A549 (cell line): ENCODE data around the gene SPPL2B. TPM values are rescaled to one million over a fixed set of nuclear protein-coding genes. Genes with fewer than 3 reads are reported as not detected.
A peak's percentile ranks its signal among the peaks of the same experiment; 100 is the strongest.

Experiments
- ATAC-seq, 2 experiments: fragments of 200-7000 bp in 1 of 2; fragments of >200 bp in 1 of 2; cut with Nextera tagmentation in 1 of 2; cut with Tn5 transposase in 1 of 2; 3 replicates each; pipeline versions ENCODE4 v1.8.0 to v1.9.1; 2018 to 2020; ENCODE audit warnings: mild to moderate bottlenecking in 1 of 2, moderate library complexity in 1 of 2
- CTCF ChIA-PET: fragments of 300-600 bp; sonication (Branson Sonifier 250); formaldehyde crosslinking; extraction: SDS; loops from one replicate; lab custom pipeline; 2021; ENCODE audit warnings: antibody characterized with exemption, inconsistent platforms; lab: Yijun Ruan, JAX
- POLR2A ChIA-PET: fragments of 350-600 bp; formaldehyde crosslinking; extraction: SDS; loops from one replicate; lab custom pipeline; 2021; ENCODE audit warnings: antibody characterized with exemption, inconsistent platforms; lab: Yijun Ruan, JAX
- DNase-seq, 2 experiments: peaks; one replicate each; pipeline versions ENCODE4 v3.0.0 to v3.0.0-alpha.2; 2011 to 2016; ENCODE audit warnings: low read depth in 1 of 2, low spot score in 1 of 2
- FAIRE-seq: peaks from 2 replicates; lab custom pipeline; 2011; peaks lifted over from hg19 to GRCh38; lab: Jason Lieb, UNC
- H3K27ac ChIP-seq, 2 experiments: fragments of >200 bp; sonication (Bioruptor Twin); formaldehyde crosslinking; 3 replicates each; pipeline ENCODE4 v1.5.1; 2016 to 2017
- H3K4me1 ChIP-seq: fragments of >200 bp; sonication (Bioruptor Twin); formaldehyde crosslinking; 3 replicates; pipeline ENCODE4 v1.6.1; 2016
- H3K4me2 ChIP-seq: fragments of >200 bp; sonication (Bioruptor Twin); formaldehyde crosslinking; 3 replicates; pipeline ENCODE4 v1.6.1; 2016
- H3K4me3 ChIP-seq: fragments of >200 bp; sonication (Bioruptor Twin); formaldehyde crosslinking; 3 replicates; pipeline ENCODE4 v1.5.1; 2016
- H3K9me3 ChIP-seq: fragments of >200 bp; sonication (Bioruptor Twin); formaldehyde crosslinking; 3 replicates; pipeline ENCODE4 v1.6.1; 2016
- ATOH8 ChIP-seq: fragments of 250-450 bp; sonication (Bioruptor Pico); IDR thresholded peaks from 2 replicates; pipeline ENCODE4 v1.5.0; 2020; ENCODE audit warnings: low read depth, mild to moderate bottlenecking, moderate library complexity
- BCL3 ChIP-seq: fragments of >200 bp; sonication (Bioruptor Twin); formaldehyde crosslinking; IDR thresholded peaks from 3 replicates; pipeline ENCODE4 v1.6.1; 2016
- BHLHE40 ChIP-seq: IDR thresholded peaks from 2 replicates; pipeline ENCODE4 v1.6.1; 2012; ENCODE audit warnings: low read depth, low read length, inconsistent platforms
- CBX2 ChIP-seq: fragments of 200-600 bp; sonication (generic); IDR thresholded peaks from 2 replicates; pipeline ENCODE4 v1.6.1; 2016; ENCODE audit warnings: low read depth, mild to moderate bottlenecking, borderline replicate concordance
- CEBPB ChIP-seq, 2 experiments: fragments of >200 bp in 1 of 2; sonication (Bioruptor Twin) in 1 of 2; formaldehyde crosslinking in 1 of 2; IDR thresholded peaks; 2 replicates each; pipeline ENCODE4 v1.6.1; 2012 to 2016
- CTCF ChIP-seq: fragments of >200 bp; sonication (Bioruptor Twin); formaldehyde crosslinking; IDR thresholded peaks from 3 replicates; pipeline ENCODE4 v1.5.1; 2016
- EHF ChIP-seq: fragments of 250-450 bp; sonication (Bioruptor Pico); IDR thresholded peaks from 2 replicates; pipeline ENCODE4 v1.5.0; 2020; ENCODE audit warnings: mild to moderate bottlenecking
- ELK1 ChIP-seq: fragments of 150-350 bp; IDR thresholded peaks from 2 replicates; pipeline ENCODE4 v1.6.1; 2014; ENCODE audit warnings: low read depth, mild to moderate bottlenecking, low read length
- FOSL2 ChIP-seq, 2 experiments: fragments of 450-650 bp in 1 of 2; fragments of >200 bp in 1 of 2; sonication (Bioruptor Twin) in 1 of 2; formaldehyde crosslinking; IDR thresholded peaks; 2 replicates each; pipeline versions ENCODE4 v1.5.0 to v1.6.1; 2016 to 2020; ENCODE audit warnings: mild to moderate bottlenecking in 1 of 2, moderate library complexity in 1 of 2
- FOXS1 ChIP-seq: fragments of 250-450 bp; sonication (Bioruptor Pico); IDR thresholded peaks from 2 replicates; pipeline ENCODE4 v1.5.0; 2020; ENCODE audit warnings: mild to moderate bottlenecking, moderate library complexity
- HES2 ChIP-seq: fragments of >200 bp; sonication (Bioruptor Twin); formaldehyde crosslinking; IDR thresholded peaks from 2 replicates; pipeline ENCODE4 v1.6.1; 2016
- HOXA7 ChIP-seq: fragments of 250-450 bp; sonication (Bioruptor Pico); IDR thresholded peaks from 2 replicates; pipeline ENCODE4 v1.5.0; 2020; ENCODE audit warnings: mild to moderate bottlenecking, moderate library complexity
- HOXB5 ChIP-seq: fragments of 250-450 bp; sonication (Bioruptor Pico); IDR thresholded peaks from 2 replicates; pipeline ENCODE4 v1.5.0; 2020; ENCODE audit warnings: mild to moderate bottlenecking, moderate library complexity
- KDM5A ChIP-seq: fragments of 200-600 bp; sonication (generic); IDR thresholded peaks from 2 replicates; pipeline ENCODE4 v1.6.1; 2016; ENCODE audit warnings: antibody characterized with exemption, mild to moderate bottlenecking
- MAFK ChIP-seq: fragments of 450-650 bp; IDR thresholded peaks from 2 replicates; pipeline ENCODE4 v1.6.1; 2014; ENCODE audit not compliant: partially characterized antibody
- MAX ChIP-seq: IDR thresholded peaks from 2 replicates; pipeline ENCODE4 v1.6.1; 2012
- PBX3 ChIP-seq: IDR thresholded peaks from 2 replicates; pipeline ENCODE4 v1.6.1; 2012
- POLR2A ChIP-seq: IDR thresholded peaks from 2 replicates; pipeline ENCODE4 v1.6.1; 2012; ENCODE audit warnings: mild to moderate bottlenecking, low read length
- REST ChIP-seq: fragments of 200-600 bp; sonication (generic); IDR thresholded peaks from 2 replicates; pipeline ENCODE4 v1.6.1; 2016; ENCODE audit warnings: antibody characterized with exemption, mild to moderate bottlenecking, moderate library complexity
- RFX5 ChIP-seq: fragments of 450-650 bp; IDR thresholded peaks from 2 replicates; pipeline ENCODE4 v1.7.1; 2014; ENCODE audit warnings: antibody characterized with exemption, mild to moderate bottlenecking, moderate library complexity
- RNF2 ChIP-seq: fragments of 200-600 bp; sonication (generic); IDR thresholded peaks from 2 replicates; pipeline ENCODE4 v1.6.1; 2016; ENCODE audit warnings: low read depth, mild to moderate bottlenecking, antibody characterized with exemption, moderate library complexity, borderline replicate concordance
- TP53 ChIP-seq: fragments of 250-450 bp; sonication (Bioruptor Pico); IDR thresholded peaks from 2 replicates; pipeline ENCODE4 v1.5.0; 2021; ENCODE audit warnings: mild to moderate bottlenecking, moderate library complexity
- ZNF302 ChIP-seq: fragments of 250-450 bp; sonication (Bioruptor Pico); IDR thresholded peaks from 2 replicates; pipeline ENCODE4 v1.9.0; 2021; ENCODE audit warnings: inconsistent platforms, mild to moderate bottlenecking, moderate library complexity
- ZSCAN20 ChIP-seq: fragments of 250-450 bp; sonication (Bioruptor Pico); IDR thresholded peaks from 2 replicates; pipeline ENCODE4 v1.8.0; 2022; ENCODE audit warnings: mild to moderate bottlenecking, moderate library complexity
- WGBS: methylation state at CpG from one replicate; pipeline ENCODE4 v1.1.6; 2017; ENCODE audit errors: missing lambda C conversion rate; 5-methylcytosine and 5-hydroxymethylcytosine counted together
- polyA plus RNA-seq, 4 experiments: library from polyadenylated mRNA; depleted of rRNA in 3 of 4; stranded (reverse); fragments of >200 nt; fragmentation: RNase III in 1 of 4; extraction: RNeasy Plus Mini Kit Qiagen cat#74134 plus additional on column Dnase treatment in 1 of 4; gene quantifications; 2 replicates in 3 of 4; 3 replicates in 1 of 4; pipeline ENCODE4 v1.2.3, GENCODE V29; 2011 to 2017

The SPPL2B gene
- polyA plus RNA-seq, 2 of the 4 experiments (the other 2 are of a cell fraction), result 11.3 to 36.5 TPM

GRCh38 chr19:2333807-2334211 is 5.3 kb downstream of the SPPL2B start:
- no peak overlapping the region for H3K4me2 ChIP-seq
- no peak for DNase-seq
- POLR2A ChIA-PET, result no interaction called here
- no peak overlapping the region for H3K27ac ChIP-seq
- H3K4me3 ChIP-seq, result no peak overlapping the region
- ATAC-seq, result 0 out of 6 replicates have a peak, but pooled peaks of 1 of the 2 experiments have one; percentile 10
- peaks cover 20% of the 10 kb centered on the region for H3K4me1 ChIP-seq
- CTCF ChIA-PET, result no interaction called here
- FAIRE-seq, result no peak
- WGBS, result 84% methylated on average over 6 of the region's 11 CpGs
- no peaks in the 10 kb centered on the region for H3K9me3 ChIP-seq
- TF ChIP-seq EHF (CRISPR knock-in tag) (no peak), RFX5 (no peak), FOXS1 (CRISPR knock-in tag) (no peak), POLR2A (no peak), ZNF302 (CRISPR knock-in tag) (no peak), ZSCAN20 (CRISPR knock-in tag) (no peak)

GRCh38 chr19:2334426-2334825 is 5.9 kb downstream of the SPPL2B start:
- no peak for DNase-seq
- Histone ChIP-seq H3K4me2 (no peak overlapping the region), H3K4me3 (no peak overlapping the region), H3K4me1 (peaks cover 19% of the 10 kb centered on the region), H3K9me3 (no peaks in the 10 kb centered on the region), H3K27ac (no peak overlapping the region)
- FAIRE-seq, result no peak
- CTCF ChIA-PET, result no interaction called here
- TF ChIP-seq KDM5A, result no peak
- no peak for TF ChIP-seq TP53
- no peak for TF ChIP-seq BCL3
- TF ChIP-seq HOXA7 (CRISPR knock-in tag), result no peak
- no peak for TF ChIP-seq PBX3
- TF ChIP-seq REST, result no peak
- TF ChIP-seq ELK1, result no peak
- no peak for TF ChIP-seq CBX2
- TF ChIP-seq MAX, result no peak
- TF ChIP-seq HOXB5 (CRISPR knock-in tag), result no peak
- TF ChIP-seq BHLHE40, result no peak
- no peak for TF ChIP-seq ZSCAN20 (CRISPR knock-in tag)
- no peak for TF ChIP-seq ATOH8 (CRISPR knock-in tag)
- no peak for TF ChIP-seq MAFK
- no peak for TF ChIP-seq RFX5
- no peak for TF ChIP-seq CEBPB (IDR thresholded peaks at IDR 0.05)
- TF ChIP-seq CTCF, result no peak
- no peak for TF ChIP-seq HES2
- TF ChIP-seq FOSL2 (IDR thresholded peaks at IDR 0.05), result no peak
- no peak for TF ChIP-seq FOSL2 (CRISPR knock-in tag; IDR thresholded peaks at IDR 0.05)
- no peak for TF ChIP-seq RNF2
- WGBS, result no CpG with 5 or more reads among the region's 27 CpGs
- no peak for ATAC-seq
- POLR2A ChIA-PET, result no interaction called here
